GM23338 (cell line): ENCODE data around the gene ARHGEF11. TPM values are rescaled to one million over a fixed set of nuclear protein-coding genes. Genes with fewer than 3 reads are reported as not detected.
A peak's percentile ranks its signal among the peaks of the same experiment; 100 is the strongest.

Experiments used
- ATAC-seq: fragments of 200-7000 bp; cut with Tn5 transposase; 3 replicates; pipeline ENCODE4 v1.9.1; 2020
- DNase-seq: peaks from one replicate; pipeline ENCODE4 v3.0.0-alpha.2; 2015; ENCODE audit warnings: low spot score
- H2AFZ ChIP-seq: fragments of 200-600 bp; sonication (generic); 2 replicates; pipeline ENCODE4 v1.8.0; 2016; ENCODE audit warnings: antibody characterized with exemption, mild to moderate bottlenecking, moderate library complexity
- H3F3A ChIP-seq: fragments of 200-600 bp; sonication (generic); replicated peaks from 2 replicates; pipeline ENCODE4 v1.8.0; 2017; ENCODE audit warnings: antibody characterized with exemption, mixed run types, low read depth
- H3K27ac ChIP-seq: fragments of 200-600 bp; sonication (generic); 2 replicates; pipeline ENCODE4 v1.6.1; 2016; ENCODE audit warnings: low read depth
- H3K27me3 ChIP-seq: fragments of 200-600 bp; sonication (generic); 2 replicates; pipeline ENCODE4 v1.8.0; 2016; ENCODE audit warnings: mild to moderate bottlenecking, mixed run types, moderate library complexity; ENCODE audit not compliant: insufficient read depth
- H3K36me3 ChIP-seq: fragments of 200-600 bp; sonication (generic); 2 replicates; pipeline ENCODE4 v1.8.0; 2016; ENCODE audit warnings: mild to moderate bottlenecking; ENCODE audit not compliant: insufficient read depth
- H3K4me1 ChIP-seq: fragments of 200-600 bp; sonication (generic); 2 replicates; pipeline ENCODE4 v1.8.0; 2016; ENCODE audit warnings: mild to moderate bottlenecking, moderate library complexity; ENCODE audit not compliant: insufficient read depth
- H3K4me2 ChIP-seq: fragments of 200-600 bp; sonication (generic); 2 replicates; pipeline ENCODE4 v1.7.1; 2017; ENCODE audit warnings: mixed run types
- H3K4me3 ChIP-seq: fragments of 200-600 bp; sonication (generic); 2 replicates; pipeline ENCODE4 v1.6.1; 2016; ENCODE audit warnings: mixed run types
- H3K79me2 ChIP-seq: fragments of 200-600 bp; sonication (generic); replicated peaks from 2 replicates; pipeline ENCODE4 v1.8.0; 2017; ENCODE audit warnings: mild to moderate bottlenecking; ENCODE audit not compliant: insufficient read depth
- H3K9me2 ChIP-seq: fragments of 200-600 bp; sonication (generic); 2 replicates; pipeline ENCODE4 v1.8.0; 2017; ENCODE audit not compliant: insufficient read depth
- H4K20me1 ChIP-seq: fragments of 200-600 bp; sonication (generic); replicated peaks from 2 replicates; pipeline ENCODE4 v1.8.0; 2017; ENCODE audit warnings: mild to moderate bottlenecking; ENCODE audit not compliant: insufficient read depth
- H3K27ac Mint-ChIP-seq: 2 replicates; pipeline ENCODE4 v1.8.0; 2020; ENCODE audit warnings: inconsistent platforms, mild to moderate bottlenecking, moderate library complexity, mixed read lengths
- H3K27me3 Mint-ChIP-seq: 3 replicates; pipeline ENCODE4 v1.8.0; 2022; ENCODE audit warnings: low read depth, mild to moderate bottlenecking, moderate library complexity, mixed read lengths, inconsistent platforms; ENCODE audit not compliant: insufficient read depth, poor library complexity
- H3K36me3 Mint-ChIP-seq: 3 replicates; pipeline ENCODE4 v1.8.0; 2021; ENCODE audit warnings: low read depth, mild to moderate bottlenecking, inconsistent platforms, moderate library complexity, mixed read lengths
- H3K4me1 Mint-ChIP-seq: 3 replicates; pipeline ENCODE4 v1.8.0; 2020; ENCODE audit warnings: mild to moderate bottlenecking, inconsistent platforms, mixed read lengths
- H3K4me3 Mint-ChIP-seq: 3 replicates; pipeline ENCODE4 v1.8.0; 2021; ENCODE audit warnings: moderate library complexity, mild to moderate bottlenecking, inconsistent platforms, mixed read lengths
- H3K9me3 Mint-ChIP-seq: 3 replicates; pipeline ENCODE4 v1.8.0; 2020; ENCODE audit warnings: moderate library complexity, mild to moderate bottlenecking, inconsistent platforms, mixed read lengths
- CREB1 ChIP-seq: fragments of 250-450 bp; sonication (Bioruptor Pico); IDR thresholded peaks from 2 replicates; pipeline ENCODE4 v1.5.0; 2020; ENCODE audit warnings: low read depth, mild to moderate bottlenecking, moderate library complexity
- CTCF ChIP-seq, 2 experiments: fragments of 200-600 bp in 1 of 2; sonication (generic) in 1 of 2; conservative IDR thresholded peaks; 2 replicates each; pipeline versions ENCODE4 v1.5.1 to v1.6.1; 2016 to 2017; ENCODE audit warnings: antibody characterized with exemption in 2 of 2, low read depth in 2 of 2, mild to moderate bottlenecking in 2 of 2, moderate library complexity in 1 of 2
- ETS1 ChIP-seq: IDR thresholded peaks from 2 replicates; pipeline ENCODE4 v1.6.1; 2016; ENCODE audit warnings: antibody characterized with exemption
- EZH2phosphoT487 ChIP-seq: fragments of 200-600 bp; sonication (generic); IDR thresholded peaks from one replicate; pipeline ENCODE4 v1.8.1; 2018; ENCODE audit warnings: antibody characterized with exemption; ENCODE audit not compliant: unreplicated experiment
- JUNB ChIP-seq: IDR thresholded peaks from one replicate; pipeline ENCODE4 v1.6.1; 2016; ENCODE audit warnings: antibody characterized with exemption; ENCODE audit not compliant: unreplicated experiment
- NANOG ChIP-seq: IDR thresholded peaks from 2 replicates; pipeline ENCODE4 v1.6.1; 2016; ENCODE audit warnings: antibody characterized with exemption, borderline replicate concordance
- POLR2AphosphoS5 ChIP-seq: IDR thresholded peaks from 2 replicates; pipeline ENCODE4 v1.6.1; 2016; ENCODE audit warnings: antibody characterized with exemption, low read depth
- REST ChIP-seq: IDR thresholded peaks from one replicate; pipeline ENCODE4 v1.6.1; 2018; ENCODE audit warnings: antibody characterized with exemption; ENCODE audit not compliant: unreplicated experiment
- ZNF114 ChIP-seq: fragments of 250-450 bp; sonication (Bioruptor Pico); IDR thresholded peaks from 2 replicates; pipeline ENCODE4 v1.5.0; 2020; ENCODE audit warnings: mild to moderate bottlenecking, moderate library complexity
- ZNF331 ChIP-seq: fragments of 250-450 bp; sonication (Bioruptor Pico); IDR thresholded peaks from 2 replicates; pipeline ENCODE4 v1.5.0; 2020; ENCODE audit warnings: low read depth, mild to moderate bottlenecking, moderate library complexity
- ZNF462 ChIP-seq: fragments of 250-450 bp; sonication (Bioruptor Pico); IDR thresholded peaks from 2 replicates; pipeline ENCODE4 v1.5.0; 2020; ENCODE audit warnings: mild to moderate bottlenecking, moderate library complexity
- polyA plus RNA-seq: library from polyadenylated mRNA; unstranded; fragments of >200 nt; fragmentation: Nextera tagmentation; extraction: Ambion mirVana; gene quantifications from 2 replicates; pipeline ENCODE4 v1.2.1, GENCODE V29; 2016
- total RNA-seq: library from RNA; depleted of rRNA; stranded (reverse); fragments of >200 nt; shearing (Covaris generic); gene quantifications from 2 replicates; pipeline ENCODE4 v1.2.3, GENCODE V29; 2014

The ARHGEF11 gene
- total and polyA plus RNA-seq, 2 experiments from 2014 or later = 12.3 to 33.7 TPM

GRCh38 chr1:157084720-157085119, 39.2 kb upstream of the ARHGEF11 start (continued):
- no peak for TF ChIP-seq ZNF331 (CRISPR knock-in tag)
- no peak for TF ChIP-seq CREB1 (CRISPR knock-in tag)
- no peak for TF ChIP-seq EZH2phosphoT487

- DNase-seq = no peak
- Mint-ChIP-seq H3K36me3 (no peaks in the 10 kb centered on the region), H3K4me3 (no peak overlapping the region), H3K27ac (no peak overlapping the region), H3K27me3 (peaks cover 12% of the 10 kb centered on the region), H3K4me1 (peaks cover 6% of the 10 kb centered on the region; the same call in 2 of the 3 replicates), H3K9me3 (no peaks in the 10 kb centered on the region)
- Histone ChIP-seq H3K4me2 (no peak overlapping the region), H3K4me1 (peaks cover 16% of the 10 kb centered on the region), H3K27me3 (no peaks in the 10 kb centered on the region), H3K36me3 (no peaks in the 10 kb centered on the region), H3K9me2 (no peaks in the 10 kb centered on the region; the same call in 1 of the 2 replicates), H3K79me2 (no peaks in the 10 kb centered on the region), H3F3A (no peaks in the 10 kb centered on the region), H3K4me3 (no peak overlapping the region), H2AFZ (0 out of 2 replicates have a peak overlapping the region, but pooled peaks have one; percentile 64), H4K20me1 (no peaks in the 10 kb centered on the region), H3K27ac (no peak overlapping the region)
- TF ChIP-seq EZH2phosphoT487 (no peak), ZNF114 (CRISPR knock-in tag) (no peak), POLR2AphosphoS5 (no peak), NANOG (no peak), CREB1 (CRISPR knock-in tag) (no peak), JUNB (no peak), ETS1 (no peak), ZNF462 (no peak), CTCF (conservative IDR thresholded peaks at IDR 0.05; ENCODE audit: low read depth in 2 of 2) (no peak), REST (no peak)
- ATAC-seq = no peak
Measured at GRCh38 chr1:157081707-157082106, 36.2 kb upstream of the ARHGEF11 start.
